HG02943 (cell line): ENCODE measurements around the gene PDHB.
A peak's percentile ranks its signal among the peaks of the same experiment; 100 is the strongest.
"Not testable (repeated sequence)": the region's sequence is repeated elsewhere in the genome, so short reads cannot be mapped to it uniquely, and the experiment has no call there.

Experiments used
- ATAC-seq: cut with Tn5 transposase; IDR thresholded peaks from one replicate; pipeline ENCODE4 v1.9.1; 2021; ENCODE audit warnings: mild to moderate bottlenecking, low read depth, moderate library complexity; ENCODE audit not compliant: unreplicated experiment

PDHB gene

DNA sequence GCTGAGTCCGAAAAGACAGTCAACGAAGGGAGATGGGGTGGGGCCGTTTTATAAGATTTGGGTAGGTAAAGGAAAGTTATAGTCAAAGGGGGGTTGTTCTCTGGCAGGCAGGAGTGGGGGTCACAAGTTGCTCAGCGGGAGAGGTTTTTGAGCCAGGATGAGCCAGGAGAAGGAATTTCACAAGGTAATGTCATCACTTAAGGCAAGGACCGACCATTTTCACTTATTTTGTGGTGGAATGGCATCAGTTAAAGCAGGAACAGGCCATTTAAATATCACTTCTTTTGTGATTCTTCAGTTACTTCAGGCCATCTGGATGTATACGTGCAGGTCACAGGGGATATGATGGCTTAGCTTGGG lies 7.3 kb upstream of the PDHB start:
- ATAC-seq, result not testable (repeated sequence)

DNA sequence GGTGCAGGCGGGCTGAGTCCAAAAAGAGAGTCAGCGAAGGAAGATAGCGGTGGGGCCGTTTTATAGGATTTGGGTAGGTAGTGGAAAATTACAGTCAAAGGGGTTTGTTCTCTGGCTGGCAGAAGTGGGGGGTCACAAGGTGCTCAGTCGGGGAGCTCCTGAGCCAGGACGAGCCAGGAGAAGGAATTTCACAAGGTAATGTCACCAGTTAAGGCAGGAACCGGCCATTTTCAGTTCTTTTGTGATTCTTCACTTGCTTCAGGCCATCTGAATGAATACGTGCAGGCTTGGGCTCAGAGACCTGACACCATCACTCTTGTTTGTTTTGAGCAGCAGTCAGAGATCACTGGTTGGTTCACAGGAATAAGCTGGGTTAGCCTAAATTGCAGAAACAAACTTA lies 3.6 kb upstream of the PDHB start:
- not testable (repeated sequence) for ATAC-seq

DNA sequence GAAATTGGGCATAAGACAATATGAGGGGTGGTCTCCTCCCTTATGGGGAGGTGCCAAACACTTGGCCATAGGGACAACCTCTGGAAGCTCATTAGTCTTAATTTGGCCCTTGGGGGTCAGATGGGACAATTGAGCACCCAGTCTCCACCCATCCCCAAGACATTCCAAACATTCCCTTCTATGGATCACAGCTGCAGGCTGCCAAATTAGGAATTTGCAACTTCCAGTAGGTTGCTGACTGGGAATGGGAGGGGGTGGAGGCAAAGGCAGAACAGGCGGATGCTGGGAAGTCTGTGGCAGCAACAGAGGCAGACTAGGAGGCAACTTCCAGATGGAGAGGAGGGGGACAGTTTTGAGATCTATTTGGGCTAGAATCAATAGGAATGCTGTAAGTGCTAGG lies 1.4 kb upstream of the PDHB start:
- no peak for ATAC-seq

GRCh38 chr3:58434511-58434910 lies 879 bp upstream of the PDHB start:
- no peak for ATAC-seq

GRCh38 chr3:58434168-58434504 lies 504 bp upstream of the PDHB start:
- ATAC-seq, result no peak

GRCh38 chr3:58432905-58433304 lies 727 bp downstream of the PDHB start:
- no peak for ATAC-seq

- ATAC-seq, result no peak
Measured at GRCh38 chr3:58429657-58430056, 4.0 kb downstream of the PDHB start.

GRCh38 chr3:58427661-58428361 lies 5.8 kb downstream of the PDHB start:
- no peak for ATAC-seq

DNA sequence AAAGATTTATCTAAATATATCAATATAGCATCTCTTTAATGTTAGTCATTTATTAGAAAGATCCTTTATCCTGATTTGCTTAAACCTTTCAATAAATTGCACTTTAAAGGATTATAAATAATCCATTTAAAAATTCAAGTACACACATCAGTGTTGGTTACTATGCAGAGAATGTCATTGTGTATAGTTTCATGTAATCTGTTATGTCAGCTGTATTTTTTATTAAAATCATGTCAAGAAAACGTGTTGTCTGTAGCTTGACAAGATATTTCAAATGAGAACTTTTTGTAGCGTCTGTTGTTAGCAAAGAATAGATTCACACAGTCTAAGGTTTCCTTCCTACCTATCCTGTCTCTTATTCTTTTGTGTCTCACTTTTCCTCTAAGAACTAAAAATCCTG lies 7.8 kb downstream of the PDHB start:
- no peak for ATAC-seq

DNA sequence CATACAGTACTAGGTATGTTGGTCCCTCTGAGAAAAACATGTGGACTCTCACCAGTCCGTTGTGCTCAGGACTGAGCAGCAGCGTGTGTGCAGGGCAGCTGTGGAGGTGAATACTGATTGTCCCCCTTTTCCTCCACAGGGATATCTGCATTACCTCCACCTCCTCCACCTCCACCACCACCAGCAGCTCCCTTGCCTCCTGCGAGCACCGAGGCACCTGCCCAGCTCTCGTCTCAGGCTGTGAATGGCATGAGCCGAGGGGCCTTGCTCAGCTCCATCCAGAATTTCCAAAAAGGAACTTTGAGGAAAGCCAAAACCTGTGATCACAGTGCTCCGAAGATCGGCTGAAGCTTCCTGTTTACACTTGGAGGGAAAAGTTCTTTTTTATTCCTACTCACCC lies 9.0 kb downstream of the PDHB start:
- ATAC-seq, result no peak

- no peak for ATAC-seq
Measured at GRCh38 chr3:58422756-58423325, 10.8 kb downstream of the PDHB start.

- ATAC-seq, result no peak
Measured at GRCh38 chr3:58421004-58421403, 12.6 kb downstream of the PDHB start.

DNA sequence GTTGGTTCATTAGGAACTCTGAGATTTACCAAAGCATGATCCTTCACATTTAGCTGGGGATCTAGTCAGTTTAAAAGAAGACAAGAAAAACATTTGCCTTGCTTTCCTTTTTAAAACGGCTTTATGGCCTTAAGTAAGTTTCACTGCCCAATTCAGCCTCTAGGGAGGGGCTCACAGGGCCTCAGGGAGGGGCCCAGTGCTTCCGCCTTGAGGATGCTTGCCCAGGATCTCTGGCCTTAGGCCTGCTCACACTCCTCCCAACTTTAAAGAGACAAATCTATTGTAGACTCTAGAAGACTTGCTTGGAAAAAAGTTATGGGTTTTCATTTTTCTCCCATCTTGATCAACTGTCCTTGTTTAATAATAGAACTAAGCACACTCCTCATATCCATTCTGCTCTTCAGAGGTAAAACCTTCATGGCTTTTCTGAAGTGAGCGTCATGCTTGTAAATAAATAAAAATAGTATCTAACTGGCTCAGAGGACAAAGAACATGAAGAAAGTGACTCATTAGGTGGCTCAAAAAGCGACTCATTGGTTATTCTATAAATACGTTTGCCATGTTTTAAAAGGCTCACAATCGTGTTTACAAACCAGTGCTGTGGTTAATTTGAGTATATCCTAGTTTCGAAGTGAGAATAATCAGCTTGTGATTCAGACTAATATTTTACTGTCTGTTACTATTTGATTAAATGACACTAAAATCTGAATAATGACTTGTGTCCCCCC lies 13.7 kb downstream of the PDHB start:
- ATAC-seq, result peak; percentile 58

GRCh38 chr3:58418227-58418626 lies 15.4 kb downstream of the PDHB start:
- ATAC-seq, result no peak

DNA sequence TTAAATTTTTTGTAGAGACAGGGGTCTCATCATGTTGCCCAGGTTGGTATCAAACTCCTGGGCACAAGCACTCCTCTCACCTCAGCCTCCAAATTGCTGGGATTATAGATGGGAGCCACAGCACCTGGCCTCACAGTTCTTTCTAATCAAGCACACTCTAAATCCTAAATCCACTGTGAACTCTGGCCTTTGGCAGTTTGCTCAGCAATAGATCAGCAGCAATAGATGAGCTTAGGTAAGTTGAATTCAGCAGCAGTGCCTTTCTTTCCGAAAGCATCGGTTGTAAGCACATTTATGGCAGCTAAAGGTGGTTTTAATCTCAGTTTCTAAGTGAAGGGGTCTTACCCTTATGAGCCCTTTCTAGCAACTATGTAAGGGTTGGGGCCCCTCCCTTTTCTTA lies 16.6 kb downstream of the PDHB start:
- no peak for ATAC-seq

DNA sequence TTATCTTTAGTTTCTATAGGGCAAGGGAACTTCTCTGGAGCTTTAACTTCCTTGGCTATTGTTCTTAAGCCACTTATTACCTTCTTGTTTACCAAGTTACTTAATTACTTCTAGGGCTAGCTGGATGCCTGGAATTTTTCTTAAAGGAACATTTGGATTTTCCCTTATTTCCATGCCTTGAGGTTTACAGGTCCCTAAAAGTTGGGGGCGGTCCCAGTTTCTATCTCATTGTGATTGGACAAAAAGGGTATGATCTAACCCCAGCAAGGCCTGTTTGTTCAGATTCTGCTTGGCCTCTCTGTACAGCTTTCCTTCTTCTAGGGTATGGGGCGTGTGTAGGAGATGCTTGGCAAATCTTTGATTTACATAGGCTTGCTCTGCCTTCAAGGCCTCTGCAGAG lies 17.4 kb downstream of the PDHB start:
- ATAC-seq, result no peak

GRCh38 chr3:58414538-58415197 lies 19.0 kb downstream of the PDHB start:
- ATAC-seq, result no peak

GRCh38 chr3:58411851-58412830 lies 21.5 kb downstream of the PDHB start:
- ATAC-seq, result no peak

GRCh38 chr3:58411036-58411435 lies 22.6 kb downstream of the PDHB start:
- no peak for ATAC-seq

DNA sequence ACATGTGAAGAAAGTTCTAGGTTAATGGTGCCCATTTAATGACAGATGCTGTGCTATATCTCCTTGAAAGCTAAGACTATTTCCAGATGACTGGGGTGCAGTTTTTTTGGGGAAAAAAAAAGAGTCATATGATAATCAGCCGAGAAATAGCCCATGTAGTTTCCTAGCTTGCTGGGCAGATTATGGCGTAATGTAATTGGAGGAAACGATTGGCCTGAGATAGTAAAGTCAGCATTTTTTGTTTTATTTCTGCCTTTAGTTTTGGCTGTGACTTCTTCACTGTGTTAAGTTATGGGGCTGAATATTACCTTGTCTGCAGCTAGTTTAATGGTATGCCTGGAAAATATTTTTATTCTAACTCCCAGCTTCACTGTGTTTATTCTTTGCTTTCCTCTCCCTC lies 24.0 kb downstream of the PDHB start:
- no peak for ATAC-seq
